NCI-H1417 (cell line): Measurements from ENCODE around the gene XKR8.

ENCODE experiments used
- DNase-seq, 3 experiments: peaks; one replicate each; lab custom pipeline; 2025; lab: John Stamatoyannopoulos, UW

The XKR8 gene, protein sequence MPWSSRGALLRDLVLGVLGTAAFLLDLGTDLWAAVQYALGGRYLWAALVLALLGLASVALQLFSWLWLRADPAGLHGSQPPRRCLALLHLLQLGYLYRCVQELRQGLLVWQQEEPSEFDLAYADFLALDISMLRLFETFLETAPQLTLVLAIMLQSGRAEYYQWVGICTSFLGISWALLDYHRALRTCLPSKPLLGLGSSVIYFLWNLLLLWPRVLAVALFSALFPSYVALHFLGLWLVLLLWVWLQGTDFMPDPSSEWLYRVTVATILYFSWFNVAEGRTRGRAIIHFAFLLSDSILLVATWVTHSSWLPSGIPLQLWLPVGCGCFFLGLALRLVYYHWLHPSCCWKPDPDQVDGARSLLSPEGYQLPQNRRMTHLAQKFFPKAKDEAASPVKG

DNA sequence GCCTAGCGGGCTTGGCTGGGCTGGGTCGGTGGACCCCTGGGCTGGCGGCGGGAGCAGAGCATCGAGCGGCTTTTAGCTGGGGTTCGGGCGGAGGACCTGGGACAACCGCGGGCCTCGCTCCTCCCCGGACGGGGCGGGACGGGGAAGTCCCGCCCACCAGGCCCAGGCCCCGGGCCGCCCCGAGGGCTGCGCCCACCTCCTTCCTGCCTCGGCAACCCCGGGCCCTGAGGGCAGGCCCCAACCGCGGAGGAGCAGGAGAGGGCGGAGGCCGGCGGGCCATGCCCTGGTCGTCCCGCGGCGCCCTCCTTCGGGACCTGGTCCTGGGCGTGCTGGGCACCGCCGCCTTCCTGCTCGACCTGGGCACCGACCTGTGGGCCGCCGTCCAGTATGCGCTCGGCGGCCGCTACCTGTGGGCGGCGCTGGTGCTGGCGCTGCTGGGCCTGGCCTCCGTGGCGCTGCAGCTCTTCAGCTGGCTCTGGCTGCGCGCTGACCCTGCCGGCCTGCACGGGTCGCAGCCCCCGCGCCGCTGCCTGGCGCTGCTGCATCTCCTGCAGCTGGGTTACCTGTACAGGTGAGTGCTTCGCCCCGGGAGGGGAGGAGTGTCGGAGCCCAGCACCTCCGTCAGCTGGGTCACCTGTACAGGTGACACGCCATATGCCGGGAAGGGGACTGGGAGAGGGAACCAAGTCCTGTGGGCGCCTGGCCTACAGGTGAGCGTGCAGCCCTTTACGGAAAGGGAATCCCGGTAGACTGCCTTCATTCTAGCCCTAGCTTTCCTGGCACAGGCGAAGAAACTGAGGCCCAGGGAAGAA, at the start of gene XKR8:
Gene XKR8 (plus strand): TSS at position 182 of the 812 bp plus-strand sequence. CDS start 97 bp downstream, at position 279.
- peak in 1 of 3 experiments; percentile 72 for DNase-seq

DNA sequence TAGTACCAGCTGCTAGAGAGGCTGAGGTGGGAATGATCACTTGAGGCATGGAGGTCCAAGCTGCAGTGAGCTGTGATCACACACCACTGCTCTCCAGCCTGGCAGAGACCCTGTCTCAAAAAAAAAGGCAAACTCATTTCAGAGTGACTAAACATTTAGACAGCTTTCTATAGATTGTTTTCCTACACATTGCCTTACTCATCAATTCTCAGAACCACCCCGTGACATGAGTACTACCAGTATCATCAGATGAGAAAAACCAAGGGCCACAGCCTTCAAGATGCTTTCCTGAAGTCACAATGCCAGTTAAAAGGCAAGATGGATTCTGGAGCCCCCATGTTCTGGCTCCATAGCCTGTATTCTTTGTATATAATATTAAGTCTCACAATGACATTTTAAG, 47.3 kb upstream of the XKR8 start:
- DNase-seq: no peak

DNA sequence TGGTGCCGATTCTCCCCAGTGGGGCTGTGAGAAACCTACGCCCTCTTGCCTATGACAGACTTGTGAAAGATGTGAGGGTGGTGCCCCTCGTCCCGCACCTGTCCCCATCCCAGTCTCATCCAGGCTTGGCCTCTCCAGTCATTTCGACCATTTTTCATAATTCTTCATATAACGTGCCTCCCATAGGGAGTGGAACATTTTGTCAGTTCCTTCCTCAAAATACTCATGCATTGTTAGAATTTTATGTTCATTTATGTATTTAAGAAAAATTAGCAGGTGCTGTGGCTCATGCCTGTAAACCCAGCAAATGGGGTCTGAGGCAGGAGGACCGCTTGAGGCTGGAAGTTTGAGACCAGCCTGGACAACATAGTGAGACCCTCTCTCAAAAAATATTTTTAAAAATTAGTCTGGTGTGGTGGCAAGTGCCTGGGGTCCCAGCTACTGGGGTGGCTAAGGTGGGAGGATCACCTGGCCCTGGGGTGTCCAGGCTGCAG, 44.6 kb upstream of the XKR8 start:
- DNase-seq: no peak

DNA sequence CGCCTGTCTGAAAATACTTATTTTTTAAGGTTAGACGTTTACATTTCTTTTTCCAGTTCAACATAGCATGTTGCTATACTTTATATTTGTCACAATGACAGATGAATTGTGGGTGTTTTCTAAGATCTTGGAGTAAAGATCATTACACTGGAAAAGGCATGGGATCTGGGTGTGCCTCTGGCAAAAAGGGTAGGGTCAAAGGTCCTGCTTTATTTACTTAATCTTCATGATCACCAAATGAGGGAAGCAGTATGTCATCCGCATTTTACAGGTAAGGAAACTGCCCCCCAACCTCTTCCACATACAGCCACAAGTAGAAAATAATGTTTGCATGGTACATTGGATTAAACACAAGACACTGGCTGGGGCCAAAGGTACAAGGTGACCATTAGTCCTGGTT, 37.5 kb upstream of the XKR8 start:
- DNase-seq: no peak

- DNase-seq: no peak
These were observed 31.4 kb upstream of the XKR8 start for GRCh38 chr1:27928216-27928954.

GRCh38 chr1:27931184-27931583, 28.6 kb upstream of the XKR8 start:
- no peak for DNase-seq

- DNase-seq: no peak
These were observed 28.0 kb upstream of the XKR8 start for GRCh38 chr1:27931759-27932158.

DNA sequence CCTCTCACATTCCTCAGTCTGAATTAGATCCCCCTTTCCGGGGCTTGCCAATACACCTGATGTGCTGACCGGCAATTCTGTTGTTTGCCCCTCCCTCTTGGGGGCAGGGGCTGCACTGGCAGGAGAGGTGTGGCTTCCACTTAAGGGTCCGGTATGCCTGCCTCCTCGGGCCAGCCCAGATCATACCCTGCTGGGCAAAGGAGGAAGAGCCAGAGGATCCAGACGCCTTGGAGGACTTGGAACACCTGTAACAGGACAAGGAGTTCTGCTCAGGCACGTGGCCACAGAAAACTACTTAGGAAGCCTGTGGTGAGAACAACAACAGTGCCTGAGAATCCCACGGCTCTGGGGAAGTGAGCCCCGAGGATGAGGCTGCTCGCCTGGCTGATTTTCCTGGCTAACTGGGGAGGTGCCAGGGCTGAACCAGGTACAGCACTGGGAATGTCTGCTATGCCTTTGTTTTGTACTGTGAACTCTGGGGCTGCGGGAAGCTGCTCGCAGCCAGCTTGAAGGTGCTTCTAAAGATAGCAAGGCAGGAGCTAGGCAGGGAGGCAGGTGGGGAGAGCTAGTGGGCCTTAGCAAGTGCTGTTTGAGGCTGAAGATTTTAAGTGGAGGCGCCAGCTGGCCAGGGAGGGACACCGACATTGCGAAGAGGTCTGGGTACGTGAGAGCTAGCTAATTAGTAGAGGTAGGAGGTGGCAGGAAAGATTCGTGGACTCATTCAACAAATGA, 24.8 kb upstream of the XKR8 start, which contains the start of gene SMPDL3B:
Gene SMPDL3B (plus strand): TSS at position 183 of the 732 bp plus-strand sequence. CDS start 184 bp downstream, at position 367.
- peak; percentile 60 to 77 (median 63) for DNase-seq

DNA sequence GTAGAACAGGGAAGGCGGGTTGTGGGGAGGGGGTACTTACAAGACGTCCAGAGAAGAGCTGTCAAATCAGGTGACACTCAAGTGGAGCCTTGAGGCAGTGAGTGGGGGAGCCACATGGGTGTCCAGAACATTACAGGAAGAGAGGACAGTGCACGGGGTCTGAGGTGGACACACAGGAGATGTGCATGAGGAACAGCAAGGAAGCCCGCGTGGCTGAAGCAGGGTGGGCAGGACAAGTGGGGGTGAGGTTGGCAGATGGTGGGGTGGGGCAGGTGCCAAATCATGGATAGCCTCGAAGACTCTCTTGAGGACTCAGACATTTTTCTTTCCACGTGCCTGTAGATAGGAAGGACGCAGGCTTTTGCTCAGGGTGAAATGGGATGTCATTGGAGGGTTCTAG, 24.1 kb upstream of the XKR8 start:
- no peak for DNase-seq

- no peak for DNase-seq
These were observed 23.4 kb upstream of the XKR8 start for GRCh38 chr1:27936370-27936769.

DNA sequence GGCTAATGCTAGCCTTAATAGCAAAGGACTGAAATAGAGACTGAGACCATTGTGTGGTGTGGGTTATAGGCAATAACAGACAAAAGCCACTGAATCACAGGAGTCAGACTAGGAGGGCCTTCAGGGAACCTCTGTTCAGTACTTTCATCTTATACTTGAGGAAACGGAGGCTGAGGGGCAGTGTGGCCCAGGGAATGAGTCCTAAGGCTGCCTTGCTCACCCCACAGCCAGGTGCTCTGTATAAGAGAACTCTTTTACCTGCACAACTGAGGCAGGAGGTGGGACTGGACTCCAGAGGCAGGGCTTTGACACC, 22.3 kb upstream of the XKR8 start:
- no peak for DNase-seq

- DNase-seq: no peak
These were observed 21.3 kb upstream of the XKR8 start for GRCh38 chr1:27938488-27938887.

DNA sequence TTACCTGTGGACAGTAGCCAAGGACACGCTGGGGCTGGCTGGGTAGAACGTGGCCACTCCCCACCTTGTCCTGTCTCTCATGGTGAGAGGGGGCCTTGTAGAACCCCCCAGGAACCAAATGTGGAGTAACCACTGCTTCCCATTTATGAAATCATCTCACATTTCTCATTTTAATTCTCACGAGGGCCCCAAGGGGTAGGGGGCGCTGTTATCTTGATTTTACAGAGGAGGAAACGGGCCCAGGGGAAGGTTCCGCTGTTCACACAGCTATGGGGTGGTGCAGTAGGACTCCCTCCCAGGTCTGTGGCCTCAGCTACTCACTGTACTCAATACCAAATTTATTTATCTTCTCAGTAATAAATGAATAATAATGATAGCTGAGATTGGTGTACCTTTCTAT, 19.5 kb upstream of the XKR8 start:
- peak in 1 of 3 experiments; percentile 6 for DNase-seq

DNA sequence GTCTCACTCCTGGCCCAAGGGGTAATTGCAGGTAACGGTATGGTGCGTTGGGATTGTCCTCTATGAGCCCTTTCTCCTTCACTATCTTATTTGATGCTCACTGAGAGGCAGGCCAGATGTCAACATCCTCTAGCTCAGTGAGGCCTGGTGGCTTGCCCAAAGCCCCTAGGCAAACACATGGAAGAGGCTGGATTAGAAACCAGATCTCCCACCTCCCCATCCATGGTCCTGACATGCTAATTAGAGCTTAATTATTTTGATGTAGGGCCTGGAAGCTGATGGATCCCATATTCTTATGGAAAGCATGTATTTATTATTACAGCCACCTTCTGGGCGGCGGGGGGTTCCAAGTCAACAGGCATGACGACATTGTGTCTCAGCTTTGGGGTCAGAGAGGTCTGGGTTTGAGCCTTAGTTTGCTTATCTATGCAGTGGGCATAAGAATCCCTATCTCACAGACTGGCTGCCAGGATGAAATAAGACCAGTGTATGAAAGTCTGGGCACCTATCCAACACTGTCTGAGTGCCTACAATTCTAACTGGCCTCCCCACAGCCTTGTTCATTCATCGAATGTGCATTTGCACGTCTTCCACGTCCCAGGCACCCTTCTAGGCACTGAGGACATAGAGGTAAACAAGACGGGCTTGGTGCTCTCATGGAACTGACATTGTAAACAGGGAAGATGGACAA, 18.8 kb upstream of the XKR8 start:
- DNase-seq: no peak

GRCh38 chr1:27941671-27942540, 17.9 kb upstream of the XKR8 start:
- no peak for DNase-seq

- DNase-seq: no peak
These were observed 14.8 kb upstream of the XKR8 start for GRCh38 chr1:27945020-27945419.

GRCh38 chr1:27949027-27949426, 10.7 kb upstream of the XKR8 start:
- DNase-seq: no peak

DNA sequence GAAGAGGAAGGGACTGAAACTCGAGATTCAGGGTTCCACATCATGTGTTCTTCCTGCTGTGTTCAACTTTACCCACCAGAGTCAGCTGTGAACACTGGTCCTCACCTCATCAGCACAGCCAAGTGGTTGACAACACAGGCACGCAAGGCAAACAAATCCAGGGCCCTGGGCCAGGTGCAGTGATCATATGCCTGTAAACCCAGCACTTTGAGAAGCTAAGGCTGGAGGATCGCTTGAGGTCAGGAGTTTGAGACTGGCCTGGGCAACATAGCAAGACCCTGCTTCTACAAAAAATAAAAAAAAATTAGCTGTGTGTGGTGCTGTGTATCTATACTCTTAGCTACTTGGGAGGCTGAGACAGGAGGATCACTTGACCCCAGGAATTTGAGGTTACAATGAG, 8.4 kb upstream of the XKR8 start:
- peak in 1 of 3 experiments; percentile 19 for DNase-seq

DNA sequence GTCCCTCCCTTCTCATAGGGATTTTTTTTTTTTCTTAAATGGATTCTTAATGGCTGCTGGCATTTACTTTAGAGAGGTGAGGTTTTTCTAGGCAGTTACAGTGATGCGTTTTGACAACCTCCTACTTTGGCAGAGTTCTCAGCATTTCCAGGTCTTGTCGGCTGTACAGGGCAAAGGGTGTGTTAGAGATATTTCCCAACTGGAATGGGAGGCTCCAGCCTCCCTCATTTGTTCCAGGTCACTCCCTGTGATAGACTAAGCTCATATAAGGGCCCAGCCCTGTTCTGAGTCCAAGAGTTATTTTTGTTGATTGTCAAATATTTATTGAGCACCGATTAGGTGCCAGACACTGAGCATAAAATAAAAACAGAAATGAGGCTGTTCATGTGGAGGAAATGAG, 7.6 kb upstream of the XKR8 start:
- DNase-seq: no peak

- DNase-seq: no peak
These were observed 5.6 kb upstream of the XKR8 start for GRCh38 chr1:27954186-27954585.
